K562 (cell line): ENCODE results near the gene UQCRFS1. TPM values are rescaled to one million over a fixed set of nuclear protein-coding genes. Genes with fewer than 3 reads are reported as not detected.

Experiments used
- ATAC-seq: fragments of 200-7000 bp; cut with Tn5 transposase; 3 replicates; pipeline ENCODE4 v1.9.1; 2020; ENCODE audit warnings: moderate library complexity
- BruUV-seq: library from RNA; stranded (reverse); fragments of 400-500 nt; replicated peaks from 2 replicates; lab custom pipeline; 2021; lab: Mats Ljungman, UMichigan
- CTCF ChIA-PET: fragments of 300-600 bp; formaldehyde crosslinking; extraction: SDS; loops from one replicate; lab custom pipeline; 2021; ENCODE audit warnings: low intra/inter-chr PET ratio; lab: Yijun Ruan, JAX
- POLR2A ChIA-PET: fragments of 300-600, 350-650 bp; sonication (Branson Sonifier 250); formaldehyde crosslinking; extraction: SDS; loops from one replicate; lab custom pipeline; 2021; ENCODE audit warnings: antibody characterized with exemption, inconsistent platforms; lab: Yijun Ruan, JAX
- DNase-seq, 4 experiments: peaks; one replicate each; pipeline versions ENCODE4 v3.0.0 to v3.0.0-alpha.2; 2011 to 2018; ENCODE audit warnings: low spot score in 3 of 4, mixed read lengths in 3 of 4; ENCODE audit errors: extremely low read depth in 1 of 4
- FAIRE-seq: peaks from 2 replicates; lab custom pipeline; 2011; peaks lifted over from hg19 to GRCh38; lab: Jason Lieb, UNC
- H2AFZ ChIP-seq: 2 replicates; pipeline ENCODE4 v1.6.0; 2011; ENCODE audit warnings: low read depth, low read length, control low read depth, inconsistent platforms
- H3K27ac ChIP-seq: fragments of 200-600 bp; 3 replicates; pipeline ENCODE4 v1.8.0; 2011; ENCODE audit warnings: low read depth, mild to moderate bottlenecking, control low read depth, inconsistent platforms, low read length, moderate library complexity, mixed read lengths; ENCODE audit errors: extremely low read depth
- H3K27me3 ChIP-seq, 2 experiments: fragments of 300-600 bp in 1 of 2; 2 replicates in 1 of 2; 3 replicates in 1 of 2; pipeline versions ENCODE4 v1.6.0 to v1.8.0; 2011; ENCODE audit warnings: inconsistent platforms in 2 of 2, low read length in 2 of 2, mild to moderate bottlenecking in 1 of 2, mixed read lengths in 1 of 2, moderate library complexity in 1 of 2; ENCODE audit not compliant: control insufficient read depth in 2 of 2, insufficient read depth in 2 of 2
- H3K36me3 ChIP-seq: fragments of 300-600 bp; 3 replicates; pipeline ENCODE4 v1.8.0; 2011; ENCODE audit warnings: mild to moderate bottlenecking, low read length, inconsistent platforms; ENCODE audit not compliant: control insufficient read depth, insufficient read depth
- H3K4me1 ChIP-seq, 2 experiments: fragments of 200-600 bp in 1 of 2; replicated peaks in 1 of 2; 2 replicates in 1 of 2; 3 replicates in 1 of 2; pipeline versions ENCODE4 v1.5.1 to v1.8.0; 2011; ENCODE audit warnings: inconsistent platforms in 2 of 2, low read length in 2 of 2, mild to moderate bottlenecking in 1 of 2, mixed read lengths in 1 of 2, moderate library complexity in 1 of 2; ENCODE audit not compliant: control insufficient read depth in 2 of 2, insufficient read depth in 2 of 2
- H3K4me2 ChIP-seq: 2 replicates; pipeline ENCODE4 v1.6.1; 2011; ENCODE audit warnings: low read length, control low read depth, inconsistent platforms, mixed read lengths; ENCODE audit not compliant: insufficient read depth
- H3K4me3 ChIP-seq: fragments of 200-600 bp; sonication (generic), shearing (Covaris generic); 2 replicates; pipeline ENCODE4 v1.5.1; 2016; ENCODE audit warnings: control low read depth, inconsistent platforms
- H3K79me2 ChIP-seq: fragments of 200-600 bp; 3 replicates; pipeline ENCODE4 v1.8.0; 2011; ENCODE audit warnings: low read length, inconsistent platforms; ENCODE audit not compliant: control insufficient read depth, insufficient read depth
- H3K9ac ChIP-seq, 2 experiments: 2 replicates each; pipeline versions ENCODE4 v1.6.0 to v1.6.1; 2011; ENCODE audit warnings: low read depth in 2 of 2, low read length in 2 of 2, control low read depth in 1 of 2, inconsistent platforms in 1 of 2, mild to moderate bottlenecking in 1 of 2, mixed read lengths in 1 of 2; ENCODE audit not compliant: insufficient read depth in 1 of 2
- H3K9me1 ChIP-seq: one replicate; pipeline ENCODE4 v1.6.0; 2011; ENCODE audit warnings: inconsistent platforms, mild to moderate bottlenecking, low read length, moderate library complexity; ENCODE audit not compliant: control insufficient read depth, insufficient read depth
- H3K9me3 ChIP-seq: replicated peaks from 2 replicates; pipeline ENCODE4 v1.5.1; 2011; ENCODE audit warnings: low read depth, low read length, inconsistent platforms; ENCODE audit not compliant: control insufficient read depth, insufficient read depth
- H4K20me1 ChIP-seq: replicated peaks from 2 replicates; pipeline ENCODE4 v1.6.1; 2011; ENCODE audit warnings: low read length, inconsistent platforms, mixed read lengths; ENCODE audit not compliant: control insufficient read depth, insufficient read depth
- BRF1 ChIP-seq: IDR thresholded peaks from 3 replicates; pipeline ENCODE4 v1.6.1; 2011; ENCODE audit warnings: borderline replicate concordance, mild to moderate bottlenecking; ENCODE audit not compliant: insufficient read length; ENCODE audit errors: extremely low read depth
- CHD1 ChIP-seq: fragments of 200-600 bp; sonication (generic); IDR thresholded peaks from one replicate; pipeline ENCODE4 v1.6.1; 2012; ENCODE audit warnings: mild to moderate bottlenecking, moderate library complexity, low read length, inconsistent platforms
- CTCF ChIP-seq, 3 experiments: IDR thresholded peaks in 2 of 3; conservative IDR thresholded peaks in 1 of 3; 2 replicates each; pipeline ENCODE4 v1.5.1; 2011 to 2012; ENCODE audit warnings: low read length in 3 of 3, mild to moderate bottlenecking in 3 of 3, control low read depth in 2 of 3, improper control_type of control experiment in 1 of 3, inconsistent platforms in 1 of 3, low read depth in 1 of 3, mixed read lengths in 1 of 3, moderate library complexity in 1 of 3; ENCODE audit not compliant: insufficient read depth in 2 of 3
- CTCFL ChIP-seq: IDR thresholded peaks from 2 replicates; pipeline ENCODE4 v1.6.1; 2011; ENCODE audit warnings: borderline replicate concordance, low read depth, mild to moderate bottlenecking, moderate library complexity, low read length; ENCODE audit not compliant: insufficient read depth, poor library complexity, severe bottlenecking
- DEAF1 ChIP-seq: fragments of 450-650 bp; formaldehyde crosslinking; IDR thresholded peaks from 2 replicates; pipeline ENCODE4 v1.4.0; 2020; ENCODE audit warnings: mild to moderate bottlenecking, moderate library complexity
- FUS ChIP-seq: fragments of 200-400 bp; formaldehyde crosslinking; optimal IDR thresholded peaks from 2 replicates; pipeline ENCODE3; 2017; ENCODE audit warnings: low read depth, low read length
- HCFC1 ChIP-seq: IDR thresholded peaks from 2 replicates; pipeline ENCODE4 v1.6.1; 2012; ENCODE audit warnings: low read depth, low read length, improper control_type of control experiment
- MAFG ChIP-seq: fragments of 450-650 bp; conservative IDR thresholded peaks from 2 replicates; pipeline ENCODE4 v1.6.1; 2016; ENCODE audit warnings: missing genetic modification characterization, missing compliant biosample characterization
- SMC3 ChIP-seq: conservative IDR thresholded peaks from 2 replicates; pipeline ENCODE4 v1.6.1; 2011; ENCODE audit warnings: low read depth, low read length, improper control_type of control experiment; ENCODE audit not compliant: insufficient read depth
- SOX6 ChIP-seq: fragments of 450-650 bp; IDR thresholded peaks from 2 replicates; pipeline ENCODE4 v1.6.1; 2014; ENCODE audit warnings: mild to moderate bottlenecking
- TEAD2 ChIP-seq: fragments of 450-650 bp; IDR thresholded peaks from 2 replicates; pipeline ENCODE4 v1.6.1; 2016; ENCODE audit warnings: missing genetic modification characterization, control low read depth, missing compliant biosample characterization
- THRAP3 ChIP-seq: fragments of 450-650 bp; IDR thresholded peaks from 2 replicates; pipeline ENCODE4 v1.6.1; 2016; ENCODE audit warnings: mild to moderate bottlenecking, inconsistent platforms, borderline replicate concordance
- XRCC3 ChIP-seq: fragments of 450-650 bp; IDR thresholded peaks from 2 replicates; pipeline ENCODE4 v1.6.1; 2017; ENCODE audit warnings: mild to moderate bottlenecking, moderate library complexity
- ZNF655 ChIP-seq: fragments of 250-450 bp; sonication (Bioruptor Pico); IDR thresholded peaks from 2 replicates; pipeline ENCODE4 v1.5.0; 2021
- WGBS: fragments of 100-300 bp; shearing (Covaris generic); methylation state at CpG from one replicate; pipeline ENCODE4 v1.1.6; 2016; ENCODE audit warnings: low coverage, mixed read lengths; ENCODE audit not compliant: insufficient coverage; ENCODE audit errors: missing lambda C conversion rate; 5-methylcytosine and 5-hydroxymethylcytosine counted together
- in situ Hi-C: fragments of 300-500 bp; cut with MboI; formaldehyde crosslinking; loops from 4 replicates; pipeline ENCODE4 v1.15.0; 2018; ENCODE audit warnings: inconsistent platforms, mixed read lengths
- intact Hi-C: fragments of 100-400 bp; cut with micrococcal nuclease; formaldehyde crosslinking; loops from 2 replicates; pipeline ENCODE4 v1.14.2; 2022
- polyA plus RNA-seq, 8 experiments: library from polyadenylated mRNA; depleted of rRNA in 4 of 8; stranded (reverse) in 5 of 8; unstranded in 3 of 8; fragments of >200 nt; fragmentation: Nextera tagmentation in 2 of 8; fragmentation: Illumina TruSeq in 1 of 8; extraction: Ambion mirVana in 2 of 8; extraction: Trizol in 1 of 8; gene quantifications; 2 replicates each; pipeline versions ENCODE4 v1.2.1 to v1.2.3, GENCODE V29; 2011 to 2014; ENCODE audit warnings: inconsistent platforms in 1 of 8, missing spikeins in 1 of 8
- total RNA-seq, 7 experiments: library from RNA; depleted of rRNA in 6 of 7; stranded (reverse); fragments of >200 nt in 6 of 7; fragmentation: Illumina TruSeq in 2 of 7; extraction: Trizol in 2 of 7; gene quantifications; 2 replicates each; pipeline versions ENCODE4 v1.2.1 to v1.2.3, GENCODE V29; 2011 to 2021; ENCODE audit warnings: low replicate concordance in 1 of 7

The UQCRFS1 gene
- total and polyA plus RNA-seq, 9 of the 15 experiments (the other 6 are each of a cell fraction or from before 2014, with no cell fraction given): 10.8 to 110 (median 64.7) TPM

DNA sequence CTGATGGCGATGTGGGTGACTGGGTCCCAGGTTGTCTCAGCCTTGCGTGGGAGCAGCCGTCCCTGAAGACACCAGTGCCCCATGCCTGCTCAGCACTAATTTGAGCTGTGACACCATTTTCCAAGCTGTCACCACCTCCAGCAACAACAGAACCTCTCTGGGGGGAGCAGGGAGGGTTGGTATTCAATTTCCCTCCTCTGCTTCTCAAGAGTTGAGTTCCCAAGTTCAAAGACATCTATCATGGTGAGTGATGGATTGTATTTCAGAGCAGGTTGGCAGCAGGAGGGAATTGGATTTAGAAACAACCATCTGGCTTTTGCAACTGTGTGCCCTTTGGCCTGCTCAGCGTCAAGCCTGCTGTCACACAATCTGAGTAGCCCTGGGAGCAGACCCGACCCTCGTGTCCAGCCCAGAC is 46.9 kb upstream of the UQCRFS1 start (continued):
- TF ChIP-seq MAFG (tag) (no peak), ZNF655 (CRISPR knock-in tag) (no peak)

DNA sequence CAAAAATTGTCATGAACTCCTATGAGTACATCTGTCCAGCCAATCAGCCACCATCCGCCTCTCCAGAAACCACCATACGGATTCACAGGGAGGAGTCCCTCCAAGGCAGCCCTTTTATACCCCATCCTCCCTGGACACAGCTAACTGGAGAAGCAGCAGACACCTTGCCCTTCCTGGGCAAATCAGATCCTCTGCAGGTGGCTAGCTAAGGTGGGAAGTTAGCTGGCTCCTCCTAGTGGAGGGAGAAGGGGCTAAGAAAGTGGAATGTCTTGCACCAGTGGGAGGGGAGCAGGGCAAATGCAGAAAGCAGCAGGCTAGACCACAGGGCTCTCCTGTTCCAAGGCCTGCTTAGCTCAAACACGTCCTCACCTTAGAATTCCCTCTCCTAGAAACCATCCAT is 46.2 kb upstream of the UQCRFS1 start:
- peak; percentile 33 to 40 (median 36) for DNase-seq
- Histone ChIP-seq H3K9me1 (no peaks in the 10 kb centered on the region), H3K4me2 (no peak overlapping the region), H3K9ac (no peak overlapping the region), H3K4me1 (no peaks in the 10 kb centered on the region), H3K36me3 (no peaks in the 10 kb centered on the region), H2AFZ (no peak overlapping the region), H4K20me1 (peaks cover 4% of the 10 kb centered on the region; the same call in 1 of the 2 replicates), H3K27me3 (peaks cover 0 to 2% of the 10 kb centered on the region in 2 experiments; a peak in 2 of 5 replicates), H3K4me3 (no peak overlapping the region), H3K79me2 (no peaks in the 10 kb centered on the region), H3K27ac (no peak overlapping the region), H3K9me3 (no peaks in the 10 kb centered on the region)
- in situ Hi-C loops: loop anchor here (10.0 kb wide), 1 partner anchor 524 kb away; no protein-coding TSS in a partner anchor
- ChIA-PET POLR2A (interaction anchor here (0.6 to 0.7 kb wide), 2 partner anchors 78 to 251 kb away, joined by 3 read pairs; no protein-coding TSS in a partner anchor), CTCF (interaction anchor here (1.2 kb wide), 1 partner anchor 522 kb away, joined by 3 read pairs; no protein-coding TSS in a partner anchor)
- BruUV-seq: no TSS peak
- WGBS: 0% methylated on average over 3 of the region's 3 CpGs
- intact Hi-C loops: no loop called here
- peak; percentile 62 for FAIRE-seq
- ATAC-seq: peak; percentile 87
- TF ChIP-seq XRCC3 (no peak), CHD1 (no peak), HCFC1 (no peak), DEAF1 (0 out of 2 replicates have a peak, but pooled peaks have one; percentile 14), FUS (no peak), CTCFL (peak; percentile 56), TEAD2 (no peak), BRF1 (no peak), SMC3 (peak; percentile 38; the same call in 1 of the 2 replicates), THRAP3 (no peak), CTCF (IDR thresholded peaks at IDR 0.05 in 2 of 3, conservative IDR thresholded peaks at IDR 0.05 in 1 of 3; ENCODE audit: insufficient read depth in 2 of 3, low read depth in 1 of 3, low read length in 3 of 3) (peak; percentile 50 to 56 (median 54)), SOX6 (no peak)
